ENCODE results near the gene CEACAM19. TPM values are rescaled to one million over a fixed set of nuclear protein-coding genes. Genes with fewer than 3 reads are reported as not detected.
A peak's percentile ranks its signal among the peaks of the same experiment; 100 is the strongest.

Gene CEACAM19
- total and polyA plus RNA-seq, 2 donors (not counting 3 experiments of a cell fraction or from before 2014, with no cell fraction given), result 9.9 to 14.5 TPM

DNA sequence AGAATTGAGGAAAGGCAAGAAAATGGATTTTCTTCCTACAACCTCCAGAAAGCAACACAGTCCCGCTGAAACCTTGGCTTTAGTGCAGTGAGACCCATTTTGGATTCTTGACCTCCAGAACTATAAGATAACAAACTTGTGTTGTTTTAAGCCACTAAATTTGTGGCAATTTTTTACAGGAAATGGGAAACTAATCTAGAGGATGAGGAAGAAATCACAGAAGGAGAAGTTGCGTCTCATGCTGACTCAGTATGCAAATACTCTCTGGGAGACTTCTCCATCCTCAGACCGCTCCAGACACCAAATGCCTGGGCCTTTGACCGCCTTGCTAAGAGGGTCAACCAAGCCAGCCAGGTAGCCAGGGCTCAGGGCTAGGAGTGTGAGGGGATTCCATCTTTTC is 14.6 kb downstream of the CEACAM19 start:
- Histone ChIP-seq H3K9me3 (replicated peaks; ENCODE audit: control insufficient read depth, insufficient read depth, low read length) (no peaks in the 10 kb centered on the region), H4K20me1 (replicated peaks; ENCODE audit: control insufficient read depth, extremely low read depth, insufficient read depth, low read length) (no peaks in the 10 kb centered on the region), H3K9ac (replicated peaks; ENCODE audit: extremely low read depth, insufficient read depth, low read length) (no peak overlapping the region), H3K27me3 (ENCODE audit: control insufficient read depth in 2 of 2, insufficient read depth in 2 of 2, low read length in 2 of 2) (no peaks in the 10 kb centered on the region), H3K79me2 (ENCODE audit: control insufficient read depth, insufficient read depth, low read length) (no peaks in the 10 kb centered on the region), H3K9me1 (replicated peaks; ENCODE audit: control insufficient read depth, extremely low read depth, insufficient read depth, low read length) (no peaks in the 10 kb centered on the region), H3K27ac (ENCODE audit: insufficient read depth, low read depth, low read length) (peak overlapping the region; percentile 70), H3K4me1 (ENCODE audit: control insufficient read depth, extremely low read depth, insufficient read depth, low read length) (peaks cover 11% of the 10 kb centered on the region), H3K36me3 (ENCODE audit: control insufficient read depth in 2 of 2, extremely low read depth in 1 of 2, insufficient read depth in 2 of 2, low read length in 2 of 2) (peaks cover 0 to 2% of the 10 kb centered on the region in 2 experiments), H3K4me2 (ENCODE audit: insufficient read depth, low read length) (peak overlapping the region; percentile 23), H3K4me3 (replicated peaks in 1 of 3; ENCODE audit: insufficient read depth in 1 of 3, low read depth in 1 of 3, low read length in 3 of 3) (no peak overlapping the region), H2AFZ (ENCODE audit: low read depth, low read length) (no peak overlapping the region)
- dilution Hi-C loops (cut with MboI; ENCODE audit: extremely low pct_ligation_motif_present, low sequenced_read_pairs) (no loop called here), intact Hi-C loops (cut with micrococcal nuclease) (loop anchor here (1.0 to 5.0 kb wide), 3 partner anchors 71 to 115 kb away; no protein-coding TSS in a partner anchor)
- BruUV-seq (replicated peaks), result no TSS peak
- ChIA-PET POLR2A (interaction anchor here (0.7 kb wide), 1 partner anchor 87 kb away, joined by 4 read pairs; no protein-coding TSS in a partner anchor), CTCF (interaction anchor here (1.1 to 11.5 kb wide), 8 partner anchors 29 to 115 kb away, joined by 3 to 239 read pairs (median 6); no protein-coding TSS in a partner anchor)
- FAIRE-seq, result no peak
- no peak for TF ChIP-seq EZH2 (IDR thresholded peaks at IDR 0.05; ENCODE audit: borderline replicate concordance, low read depth, low read length, severe bottlenecking)
- TF ChIP-seq, protein P1, sequence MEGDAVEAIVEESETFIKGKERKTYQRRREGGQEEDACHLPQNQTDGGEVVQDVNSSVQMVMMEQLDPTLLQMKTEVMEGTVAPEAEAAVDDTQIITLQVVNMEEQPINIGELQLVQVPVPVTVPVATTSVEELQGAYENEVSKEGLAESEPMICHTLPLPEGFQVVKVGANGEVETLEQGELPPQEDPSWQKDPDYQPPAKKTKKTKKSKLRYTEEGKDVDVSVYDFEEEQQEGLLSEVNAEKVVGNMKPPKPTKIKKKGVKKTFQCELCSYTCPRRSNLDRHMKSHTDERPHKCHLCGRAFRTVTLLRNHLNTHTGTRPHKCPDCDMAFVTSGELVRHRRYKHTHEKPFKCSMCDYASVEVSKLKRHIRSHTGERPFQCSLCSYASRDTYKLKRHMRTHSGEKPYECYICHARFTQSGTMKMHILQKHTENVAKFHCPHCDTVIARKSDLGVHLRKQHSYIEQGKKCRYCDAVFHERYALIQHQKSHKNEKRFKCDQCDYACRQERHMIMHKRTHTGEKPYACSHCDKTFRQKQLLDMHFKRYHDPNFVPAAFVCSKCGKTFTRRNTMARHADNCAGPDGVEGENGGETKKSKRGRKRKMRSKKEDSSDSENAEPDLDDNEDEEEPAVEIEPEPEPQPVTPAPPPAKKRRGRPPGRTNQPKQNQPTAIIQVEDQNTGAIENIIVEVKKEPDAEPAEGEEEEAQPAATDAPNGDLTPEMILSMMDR (IDR thresholded peaks at IDR 0.05; ENCODE audit: extremely low read depth in 1 of 2, insufficient read depth in 1 of 2, low read depth in 1 of 2, low read length in 2 of 2), result no peak
- TF ChIP-seq GATA2 (IDR thresholded peaks at IDR 0.05; ENCODE audit: insufficient read depth, insufficient read length, low read depth, low read length), result peak; percentile 20
- TF ChIP-seq POLR2AphosphoS5 (IDR thresholded peaks at IDR 0.05; ENCODE audit: insufficient read depth, low read depth, low read length), result peak; percentile 38
- TF ChIP-seq JUN (IDR thresholded peaks at IDR 0.05; ENCODE audit: borderline replicate concordance, insufficient read depth, insufficient read length, low read depth), result no peak
- TF ChIP-seq, protein P2, sequence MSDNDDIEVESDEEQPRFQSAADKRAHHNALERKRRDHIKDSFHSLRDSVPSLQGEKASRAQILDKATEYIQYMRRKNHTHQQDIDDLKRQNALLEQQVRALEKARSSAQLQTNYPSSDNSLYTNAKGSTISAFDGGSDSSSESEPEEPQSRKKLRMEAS (IDR thresholded peaks at IDR 0.05; ENCODE audit: insufficient read depth, insufficient read length), result no peak
- no peak for TF ChIP-seq MYC (IDR thresholded peaks at IDR 0.05; ENCODE audit: low read depth, low read length)
- peak; percentile 68 for TF ChIP-seq FOS (IDR thresholded peaks at IDR 0.05; ENCODE audit: borderline replicate concordance, insufficient read depth, low read length)
- no peak for TF ChIP-seq POLR2A (IDR thresholded peaks at IDR 0.05; ENCODE audit: low read depth, low read length)
- DNase-seq (ENCODE audit: low read depth, low spot score), result peak; percentile 63
